GM19193 (cell line): ENCODE data around the gene BCL7B.

Experiments used
- POLR2A ChIP-seq: IDR thresholded peaks from 4 replicates; pipeline ENCODE4 v1.6.1; 2011; ENCODE audit not compliant: insufficient read depth, insufficient read length; ENCODE audit errors: extremely low read depth

The BCL7B gene

GRCh38 chr7:73520673-73521635, 36.5 kb downstream of the BCL7B start:
- no peak for TF ChIP-seq POLR2A

DNA sequence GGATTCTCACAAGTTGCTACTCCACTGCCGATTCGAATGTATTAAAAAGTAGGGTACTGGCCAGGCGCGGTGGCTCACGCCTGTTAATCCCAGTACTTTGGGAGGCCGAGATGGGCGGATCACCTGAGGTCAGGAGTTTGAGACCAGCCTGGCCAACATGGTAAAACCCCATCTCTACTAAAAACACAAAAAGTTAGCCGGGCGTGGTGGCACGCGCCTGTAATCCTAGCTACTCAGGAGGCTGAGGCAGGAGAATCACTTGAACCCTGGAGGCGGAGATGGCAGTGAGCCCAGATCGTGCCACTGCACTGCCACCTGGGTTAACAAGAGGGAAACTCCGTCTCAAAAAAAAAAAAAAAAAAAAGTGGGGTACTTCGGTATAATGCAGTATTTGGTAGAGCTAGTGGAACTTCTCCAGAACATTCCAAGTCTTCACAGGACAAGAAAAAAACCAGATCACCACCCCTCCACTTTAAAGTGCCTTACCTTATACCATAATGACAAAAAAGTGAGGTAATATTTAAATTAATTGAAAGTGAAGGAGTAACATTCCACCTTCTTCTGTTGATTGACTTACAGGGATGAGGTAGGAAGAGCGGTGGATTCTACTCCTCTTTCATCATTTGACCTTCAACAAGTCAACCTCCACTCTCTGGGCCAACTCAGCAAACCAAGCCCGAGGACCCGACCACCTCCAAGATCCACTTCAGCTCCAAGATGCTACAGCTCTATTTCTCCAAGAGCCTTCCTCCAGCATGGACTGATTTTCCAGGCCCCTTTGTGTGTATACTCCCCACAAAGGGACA, 37.4 kb downstream of the BCL7B start:
- no peak for TF ChIP-seq POLR2A

DNA sequence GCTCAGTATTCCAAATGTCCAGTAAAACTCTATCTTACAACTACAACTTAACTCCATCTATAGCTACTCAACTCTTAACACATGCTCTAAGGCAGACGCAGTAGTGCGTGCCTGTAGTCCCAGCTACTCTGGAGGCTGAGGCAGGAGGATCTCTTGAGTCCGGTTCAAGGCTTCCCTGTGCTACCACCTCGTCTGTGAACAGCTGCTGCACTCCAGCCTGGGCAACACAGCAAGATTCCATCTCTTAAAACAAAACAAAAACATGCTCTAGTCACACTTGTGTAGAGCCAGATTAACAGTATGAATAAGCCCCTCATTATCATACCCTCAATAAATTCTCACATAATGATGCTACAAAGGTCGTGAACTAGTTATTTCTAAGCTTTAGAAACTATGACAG, 39.0 kb downstream of the BCL7B start:
- TF ChIP-seq POLR2A: no peak

GRCh38 chr7:73517241-73517995, 40.1 kb downstream of the BCL7B start:
- TF ChIP-seq POLR2A: no peak

DNA sequence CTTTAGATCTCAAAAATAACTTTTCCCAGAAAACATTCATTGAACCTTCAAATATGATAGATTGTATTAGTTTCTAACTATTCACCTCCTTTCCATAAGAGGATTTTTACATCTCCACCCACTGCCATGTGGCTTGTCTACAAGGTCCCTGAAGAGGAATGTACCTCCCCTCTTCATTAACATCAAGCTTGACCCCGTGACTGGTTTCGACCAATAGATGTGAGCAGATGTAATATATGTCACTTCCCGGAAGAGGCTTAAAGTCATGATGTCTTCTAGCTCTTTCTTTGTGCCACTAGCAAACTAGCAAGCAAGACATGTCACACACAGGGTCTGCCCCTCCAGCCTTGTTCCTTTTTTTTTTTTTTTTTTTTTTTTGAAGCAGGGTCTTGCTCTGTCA, 42.3 kb downstream of the BCL7B start:
- no peak for TF ChIP-seq POLR2A

DNA sequence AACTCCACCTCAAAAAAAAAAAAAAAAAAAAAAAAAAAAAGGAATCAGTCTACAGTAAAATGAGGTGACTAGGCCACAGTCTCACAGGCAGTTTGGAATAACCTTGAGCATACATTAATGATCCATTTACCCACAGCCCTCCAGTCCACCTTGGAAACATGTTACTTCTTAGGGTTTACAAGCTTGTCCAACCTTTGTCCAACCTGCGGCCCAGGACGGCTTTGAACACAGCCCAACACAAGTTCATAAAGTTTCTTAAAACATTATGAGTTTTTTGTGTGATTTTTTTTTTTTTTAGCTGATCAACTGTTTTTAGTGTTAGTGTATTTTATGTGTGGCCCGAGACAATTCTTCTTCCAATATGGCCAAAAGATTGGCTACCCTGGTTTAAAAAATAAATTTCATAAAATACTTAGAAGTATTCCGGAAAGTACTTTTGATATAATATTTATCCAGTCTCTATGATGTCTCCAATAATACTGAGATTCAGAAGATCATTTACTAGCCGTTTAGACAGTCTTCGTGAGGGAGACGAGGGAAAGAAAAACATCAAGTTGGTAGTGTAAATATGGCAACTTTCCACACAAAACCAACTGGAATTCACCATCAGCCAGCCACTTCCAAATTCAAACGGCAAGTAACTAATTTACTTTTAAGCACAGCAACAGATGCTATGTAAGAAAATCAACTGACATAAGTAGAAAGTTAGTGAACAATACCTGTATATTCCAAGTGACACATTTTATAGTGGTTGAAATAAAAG, 45.3 kb downstream of the BCL7B start:
- no peak for TF ChIP-seq POLR2A

GRCh38 chr7:73509463-73509862, 48.0 kb downstream of the BCL7B start:
- no peak for TF ChIP-seq POLR2A

DNA sequence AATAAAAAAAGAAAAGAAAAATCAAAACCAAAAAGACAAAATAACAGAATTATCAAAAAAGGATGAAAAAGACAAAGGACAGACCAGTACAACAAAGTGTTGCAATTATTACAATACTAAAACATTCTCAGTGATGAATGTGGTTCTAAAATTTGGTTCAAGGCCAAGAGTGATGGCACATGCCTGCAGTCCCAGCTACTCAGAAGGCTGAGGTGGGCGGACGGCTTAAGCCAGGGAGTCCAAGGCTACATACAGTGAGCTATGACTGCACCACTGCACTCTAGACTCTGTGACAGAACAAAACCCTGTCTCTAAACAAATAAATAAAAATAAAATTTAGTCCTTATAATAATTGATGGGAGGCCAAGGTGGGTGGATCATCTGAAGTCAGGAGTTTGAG, 49.9 kb downstream of the BCL7B start:
- no peak for TF ChIP-seq POLR2A

- TF ChIP-seq POLR2A: no peak
These were observed 52.6 kb downstream of the BCL7B start for GRCh38 chr7:73504920-73505319.

DNA sequence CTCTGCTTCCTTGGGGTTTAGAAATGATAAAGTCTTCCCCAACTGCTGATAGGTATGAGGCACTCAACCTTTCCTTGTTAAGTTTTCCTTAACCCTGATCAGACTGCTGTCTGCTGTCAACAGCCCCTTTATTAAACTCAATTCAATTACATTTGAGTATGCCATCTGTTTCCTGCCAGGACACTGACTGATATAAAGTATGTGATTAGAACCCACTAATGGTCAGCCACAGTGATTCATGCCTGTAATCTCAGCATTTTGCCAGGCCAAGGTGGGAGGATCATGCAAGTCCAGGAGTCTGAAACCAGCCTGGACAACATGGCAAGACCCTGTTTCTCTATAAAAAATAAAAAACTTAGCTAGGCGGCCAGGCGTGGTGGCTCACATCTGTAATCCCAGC, 53.5 kb downstream of the BCL7B start:
- TF ChIP-seq POLR2A: no peak

DNA sequence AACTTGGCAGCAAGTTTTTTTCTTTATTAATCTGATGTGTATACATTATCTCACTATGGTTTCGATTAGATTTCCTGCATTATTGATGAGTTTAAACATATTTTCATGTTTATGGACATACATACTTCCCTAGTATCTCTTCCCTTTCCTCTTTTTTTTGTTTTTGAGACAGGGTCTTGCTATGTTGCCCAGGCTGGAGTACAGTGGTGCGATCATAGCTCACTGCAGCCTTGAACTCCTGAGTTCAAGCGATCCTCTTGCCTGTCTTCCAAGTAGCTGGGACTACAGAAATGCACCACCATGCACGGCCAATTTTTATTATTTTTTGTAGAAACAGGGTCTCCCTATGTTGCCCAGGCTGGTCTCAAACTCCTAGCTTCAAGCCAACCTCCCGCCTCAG, 54.3 kb downstream of the BCL7B start:
- TF ChIP-seq POLR2A: no peak

DNA sequence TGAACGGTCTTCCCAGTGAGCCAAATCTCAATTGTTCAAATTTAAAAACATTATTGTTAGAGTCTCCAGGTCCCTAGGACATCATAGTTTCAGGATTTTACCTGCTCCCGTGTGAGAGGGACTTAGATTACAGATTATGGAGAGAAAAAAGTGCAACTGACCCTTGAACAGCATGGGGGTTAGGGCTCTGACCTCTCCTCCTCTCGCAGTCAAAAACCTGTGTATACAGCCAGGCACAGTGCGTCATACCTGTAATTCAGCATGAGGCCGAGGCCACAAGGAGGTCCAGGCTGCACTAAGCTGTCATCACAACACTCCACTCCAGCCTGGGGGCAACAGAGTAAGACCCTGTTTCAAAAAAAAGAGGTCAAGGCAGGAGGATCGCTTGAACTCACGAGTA, 60.9 kb downstream of the BCL7B start:
- no peak for TF ChIP-seq POLR2A

DNA sequence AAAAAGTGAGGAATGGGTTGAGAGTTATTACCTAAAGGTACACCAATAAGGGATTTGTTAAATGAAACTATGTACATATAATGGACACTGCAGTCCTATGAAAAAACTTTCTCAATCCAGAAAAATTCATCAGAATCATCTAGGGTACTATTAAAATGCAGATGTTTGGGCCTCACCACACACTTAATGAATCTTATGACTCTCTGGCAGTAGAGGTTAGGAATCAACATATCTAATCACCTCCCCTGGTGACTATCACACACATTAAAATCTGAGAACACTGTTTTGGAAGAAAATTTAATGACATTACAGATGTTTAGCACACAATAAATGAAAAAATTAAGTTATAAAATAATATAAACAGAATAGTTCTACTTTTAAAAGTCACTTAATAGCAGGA, 67.5 kb downstream of the BCL7B start:
- no peak for TF ChIP-seq POLR2A

DNA sequence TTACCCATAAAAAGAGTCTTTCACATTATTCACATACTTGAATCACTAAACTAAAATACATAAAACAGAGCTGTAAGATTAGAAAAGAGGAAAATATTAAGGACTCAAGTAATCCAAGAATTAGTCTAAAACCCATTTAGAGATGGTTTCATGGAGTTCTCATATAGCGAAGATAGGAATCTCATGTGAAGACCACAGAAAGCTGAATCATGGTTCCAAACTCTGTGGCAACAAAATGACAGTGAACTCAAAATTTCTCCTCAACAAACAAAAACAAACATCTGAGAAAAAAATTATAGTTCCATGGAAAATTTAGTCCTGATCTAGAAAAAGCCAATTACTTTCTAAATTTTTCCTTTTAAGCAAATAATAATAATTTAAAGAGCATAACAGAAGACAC, 70.0 kb downstream of the BCL7B start:
- no peak for TF ChIP-seq POLR2A
